SK-N-SH (cell line): ENCODE results near the gene HACD4. TPM values are rescaled to one million over a fixed set of nuclear protein-coding genes. Genes with fewer than 3 reads are reported as not detected.

ENCODE experiments used
- CTCF ChIA-PET: fragments of 300-600, 350-600 bp; formaldehyde crosslinking; extraction: SDS; loops from one replicate; lab custom pipeline; 2021; lab: Yijun Ruan, JAX
- POLR2A ChIA-PET: fragments of 350-600 bp; sonication (Branson Sonifier 250); formaldehyde crosslinking; extraction: SDS; loops from one replicate; lab custom pipeline; 2020; ENCODE audit warnings: antibody characterized with exemption, inconsistent platforms; lab: Yijun Ruan, JAX
- DNase-seq: peaks from one replicate; pipeline ENCODE4 v3.0.0; 2012
- H2AFZ ChIP-seq: fragments of 200-600 bp; sonication (generic); 2 replicates; pipeline ENCODE4 v1.8.1; 2016; ENCODE audit warnings: antibody characterized with exemption, mild to moderate bottlenecking, low read depth
- H3F3A ChIP-seq: fragments of 200-600 bp; sonication (generic); replicated peaks from 2 replicates; pipeline ENCODE3; 2016; ENCODE audit warnings: antibody characterized with exemption, mild to moderate bottlenecking; ENCODE audit not compliant: insufficient read depth
- H3K27ac ChIP-seq, 2 experiments: fragments of 200-500 bp in 1 of 2; fragments of 200-600 bp in 1 of 2; sonication (Bioruptor generic) in 1 of 2; sonication (generic), shearing (Covaris generic) in 1 of 2; 2 replicates each; pipeline versions ENCODE4 v1.5.1 to v1.6.1; 2014 to 2016; ENCODE audit warnings: low read depth in 2 of 2, inconsistent platforms in 1 of 2, low read length in 1 of 2, mild to moderate bottlenecking in 1 of 2, mixed read lengths in 1 of 2
- H3K27me3 ChIP-seq: fragments of 200-600 bp; sonication (generic), shearing (Covaris generic); 2 replicates; pipeline ENCODE4 v1.6.1; 2016; ENCODE audit warnings: mixed run types; ENCODE audit not compliant: insufficient read depth
- H3K36me3 ChIP-seq, 2 experiments: fragments of 200-500 bp in 1 of 2; fragments of 200-600 bp in 1 of 2; sonication (Bioruptor generic) in 1 of 2; sonication (generic) in 1 of 2; replicated peaks in 1 of 2; 2 replicates each; pipeline versions ENCODE3 to v1.5.1; 2014 to 2016; ENCODE audit warnings: low read length in 1 of 2, mild to moderate bottlenecking in 1 of 2; ENCODE audit not compliant: insufficient read depth in 2 of 2, control insufficient read depth in 1 of 2
- H3K4me1 ChIP-seq, 2 experiments: fragments of 200-500 bp in 1 of 2; fragments of 200-600 bp in 1 of 2; sonication (Bioruptor generic) in 1 of 2; sonication (generic), shearing (Covaris generic) in 1 of 2; 2 replicates each; pipeline versions ENCODE4 v1.5.1 to v1.6.1; 2014 to 2016; ENCODE audit warnings: low read depth in 1 of 2, low read length in 1 of 2, mixed run types in 1 of 2; ENCODE audit not compliant: insufficient read depth in 2 of 2, control insufficient read depth in 1 of 2
- H3K4me2 ChIP-seq: fragments of 200-600 bp; sonication (generic), shearing (Covaris generic); 2 replicates; pipeline ENCODE4 v1.6.1; 2017; ENCODE audit warnings: mixed run types
- H3K4me3 ChIP-seq, 2 experiments: fragments of 200-500 bp in 1 of 2; fragments of 200-600 bp in 1 of 2; sonication (Bioruptor generic) in 1 of 2; sonication (generic), shearing (Covaris generic) in 1 of 2; 2 replicates each; pipeline versions ENCODE4 v1.5.1 to v1.8.1; 2014 to 2016; ENCODE audit warnings: low read depth in 2 of 2, inconsistent platforms in 1 of 2, low read length in 1 of 2, mild to moderate bottlenecking in 1 of 2, mixed read lengths in 1 of 2, moderate library complexity in 1 of 2
- H3K79me2 ChIP-seq: fragments of 200-600 bp; sonication (generic); 2 replicates; pipeline ENCODE4 v1.8.1; 2017; ENCODE audit warnings: mild to moderate bottlenecking; ENCODE audit not compliant: insufficient read depth
- H3K9ac ChIP-seq: fragments of 200-600 bp; sonication (generic); 2 replicates; pipeline ENCODE4 v1.6.1; 2017; ENCODE audit warnings: mixed run types
- H3K9me2 ChIP-seq: fragments of 200-600 bp; sonication (generic); 2 replicates; pipeline ENCODE4 v1.6.1; 2017; ENCODE audit warnings: mixed run types
- H3K9me3 ChIP-seq: fragments of 200-600 bp; sonication (generic); 2 replicates; pipeline ENCODE4 v1.6.1; 2017; ENCODE audit warnings: mixed run types, mild to moderate bottlenecking, moderate library complexity
- H4K20me1 ChIP-seq: fragments of 200-600 bp; sonication (generic); 2 replicates; pipeline ENCODE4 v1.6.1; 2017; ENCODE audit warnings: mild to moderate bottlenecking, mixed run types; ENCODE audit not compliant: insufficient read depth
- CHD2 ChIP-seq: fragments of 150-350 bp; IDR thresholded peaks from 2 replicates; pipeline ENCODE4 v1.6.1; 2018; ENCODE audit warnings: low read length; ENCODE audit not compliant: partially characterized antibody
- FOSL2 ChIP-seq: IDR thresholded peaks from 2 replicates; pipeline ENCODE4 v1.4.0; 2012; ENCODE audit warnings: low read depth, mild to moderate bottlenecking, moderate library complexity, borderline replicate concordance
- FOXJ3 ChIP-seq: sonication (generic); formaldehyde crosslinking; IDR thresholded peaks from 2 replicates; pipeline ENCODE4 v1.5.1; 2020; ENCODE audit warnings: mild to moderate bottlenecking, missing genetic modification reagents
- FOXM1 ChIP-seq: IDR thresholded peaks from 2 replicates; pipeline ENCODE4 v1.4.0; 2012; ENCODE audit warnings: low read depth, mild to moderate bottlenecking
- GABPA ChIP-seq: IDR thresholded peaks from 2 replicates; pipeline ENCODE4 v1.4.0; 2012; ENCODE audit warnings: low read depth, mild to moderate bottlenecking
- GATA2 ChIP-seq: sonication (generic); formaldehyde crosslinking; IDR thresholded peaks from 2 replicates; pipeline ENCODE4 v1.5.0; 2020; ENCODE audit warnings: mild to moderate bottlenecking, missing genetic modification reagents
- JUND ChIP-seq: IDR thresholded peaks from 2 replicates; pipeline ENCODE4 v1.4.0; 2012
- MXI1 ChIP-seq: IDR thresholded peaks from 2 replicates; pipeline ENCODE4 v1.6.1; 2012; ENCODE audit warnings: mild to moderate bottlenecking, low read depth, low read length, improper control_type of control experiment
- NFIC ChIP-seq: IDR thresholded peaks from 2 replicates; pipeline ENCODE4 v1.4.0; 2012; ENCODE audit warnings: borderline replicate concordance
- RAD21 ChIP-seq: IDR thresholded peaks from 2 replicates; pipeline ENCODE4 v1.6.1; 2012; ENCODE audit warnings: mild to moderate bottlenecking, low read length
- SIN3A ChIP-seq: IDR thresholded peaks from 2 replicates; pipeline ENCODE4 v1.6.1; 2012; ENCODE audit warnings: low read depth, mild to moderate bottlenecking, low read length, moderate library complexity, borderline replicate concordance
- YY1 ChIP-seq: IDR thresholded peaks from 2 replicates; pipeline ENCODE4 v1.4.0; 2012; ENCODE audit warnings: low read depth, mild to moderate bottlenecking
- WGBS: methylation state at CpG from one replicate; pipeline ENCODE4 v1.1.6; 2017; ENCODE audit warnings: low lambda C conversion rate; 5-methylcytosine and 5-hydroxymethylcytosine counted together
- polyA plus RNA-seq, 3 experiments: library from polyadenylated mRNA; depleted of rRNA; stranded (reverse); fragments of >200 nt; gene quantifications; 2 replicates each; pipeline ENCODE4 v1.2.3, GENCODE V29; 2012
- TF ChIP-seq, protein P1 (sequence below): fragments of 150-350 bp; IDR thresholded peaks from 2 replicates; pipeline ENCODE4 v1.6.1; 2017; ENCODE audit warnings: antibody characterized with exemption, low read length, low read depth, borderline replicate concordance
- TF ChIP-seq, protein P2 (sequence below): IDR thresholded peaks from 2 replicates; pipeline ENCODE4 v1.4.0; 2012; ENCODE audit warnings: low read depth, borderline replicate concordance
- TF ChIP-seq, protein P3 (sequence below): fragments of 200-600 bp; sonication (generic); IDR thresholded peaks from 2 replicates; pipeline ENCODE4 v1.6.1; 2017; ENCODE audit warnings: antibody characterized with exemption, mild to moderate bottlenecking, moderate library complexity
- TF ChIP-seq, protein P4 (sequence below): IDR thresholded peaks from 2 replicates; pipeline ENCODE4; 2012
- TF ChIP-seq, protein P5 (sequence below): fragments of 150-350 bp; IDR thresholded peaks from 2 replicates; pipeline ENCODE4 v1.6.1; 2016; ENCODE audit warnings: mild to moderate bottlenecking, low read depth, low read length
- TF ChIP-seq, protein P6 (sequence below): IDR thresholded peaks from 2 replicates; pipeline ENCODE4 v1.4.0; 2012; ENCODE audit warnings: low read depth, borderline replicate concordance
- TF ChIP-seq, protein P7 (sequence below): IDR thresholded peaks from 2 replicates; pipeline ENCODE4 v1.4.0; 2012; ENCODE audit warnings: low read depth

HACD4 gene
- polyA plus RNA-seq, 1 of the 3 experiments (the other 2 are of a cell fraction), result under 0.01 TPM

DNA sequence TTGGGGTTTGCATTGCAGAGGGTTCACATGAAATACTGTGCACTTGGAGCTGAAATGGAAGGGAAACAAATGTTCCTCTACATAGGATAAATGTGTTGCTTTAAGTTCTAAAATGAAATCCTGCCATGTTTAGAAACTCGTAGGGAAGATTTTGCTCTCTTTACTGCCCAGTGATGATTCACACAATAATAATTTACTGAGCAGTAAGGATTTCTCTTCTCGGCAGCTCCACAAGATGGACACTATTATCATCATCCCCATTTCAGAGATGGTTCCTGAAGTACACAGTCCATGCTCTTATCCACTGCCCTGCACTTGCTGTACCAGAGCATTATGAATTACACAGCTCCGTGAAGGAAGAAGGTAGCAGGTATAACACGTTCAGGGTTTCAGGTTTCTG is 4.1 kb downstream of the HACD4 start:
- no peaks in the 10 kb centered on the region for H3K9me3 ChIP-seq
- H3K4me2 ChIP-seq, result 0 out of 2 replicates have a peak overlapping the region, but pooled peaks have one; percentile 47
- DNase-seq, result no peak
- no peak for TF ChIP-seq RAD21
- TF ChIP-seq FOSL2, result peak; percentile 72; the same call in 1 of the 2 replicates
- peak; percentile 18; the same call in 1 of the 2 replicates for TF ChIP-seq YY1
- TF ChIP-seq NFIC, result no peak
- no peak for TF ChIP-seq CHD2
- CTCF ChIA-PET, result interaction anchor here (1.1 kb wide), 1 partner anchor 141 kb away, joined by 4 read pairs; no protein-coding TSS in a partner anchor
- whole genome bisulfite sequencing, result 59% methylated on average over 4 of the region's 4 CpGs
- H2AFZ ChIP-seq, result peak overlapping the region; percentile 61; the same call in 1 of the 2 replicates
- peaks cover 0 to 4% of the 10 kb centered on the region in 2 experiments for H3K36me3 ChIP-seq
- no peaks in the 10 kb centered on the region for H4K20me1 ChIP-seq
- no peaks in the 10 kb centered on the region for H3K9me2 ChIP-seq
- H3K9ac ChIP-seq, result no peak overlapping the region
- H3K27me3 ChIP-seq, result no peaks in the 10 kb centered on the region
- no peak overlapping the region for H3K4me3 ChIP-seq
- H3K4me1 ChIP-seq, result 0 out of 4 replicates have a peak, but pooled peaks cover 0 to 5% of the 10 kb centered on the region in 2 experiments
- H3K27ac ChIP-seq, result peak overlapping the region in 1 of 2 experiments; percentile 40; a peak in 2 of 4 replicates
- POLR2A ChIA-PET, result no interaction called here
- no peaks in the 10 kb centered on the region for H3F3A ChIP-seq
- no peaks in the 10 kb centered on the region for H3K79me2 ChIP-seq

DNA sequence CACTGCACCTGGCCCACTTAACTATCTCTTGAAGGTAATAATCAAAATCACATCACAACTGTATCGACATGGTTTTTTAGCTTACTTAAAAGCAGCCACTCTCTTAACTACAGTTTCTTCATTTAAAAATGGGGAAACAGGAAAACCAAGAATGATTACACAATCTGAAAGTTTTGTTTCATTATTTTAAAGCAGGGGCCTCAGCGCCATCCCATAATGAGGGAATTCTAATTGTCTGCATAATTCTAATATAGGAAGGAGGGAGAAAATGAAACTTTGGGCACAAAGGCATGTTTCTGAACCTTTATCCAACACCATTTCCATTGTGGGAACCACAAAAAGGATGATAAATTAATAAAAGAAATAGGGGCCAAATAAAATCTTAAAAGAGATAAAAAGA is 7.6 kb downstream of the HACD4 start:
- Histone ChIP-seq H3K9me2 (no peaks in the 10 kb centered on the region), H3K36me3 (peaks cover 0 to 4% of the 10 kb centered on the region in 2 experiments), H3K27me3 (no peaks in the 10 kb centered on the region), H4K20me1 (no peaks in the 10 kb centered on the region), H3K9ac (no peak overlapping the region), H3K4me3 (no peak overlapping the region), H3K9me3 (no peaks in the 10 kb centered on the region), H3K4me1 (0 out of 4 replicates have a peak, but pooled peaks cover 0 to 5% of the 10 kb centered on the region in 2 experiments), H3F3A (no peaks in the 10 kb centered on the region), H3K79me2 (no peaks in the 10 kb centered on the region), H3K27ac (no peak overlapping the region), H2AFZ (no peak overlapping the region), H3K4me2 (no peak overlapping the region)
- DNase-seq, result no peak
- TF ChIP-seq FOXM1 (no peak), NFIC (no peak), FOSL2 (no peak), JUND (no peak), SIN3A (no peak), RAD21 (no peak), GATA2 (CRISPR knock-in tag) (no peak), GABPA (no peak), MXI1 (no peak), FOXJ3 (CRISPR knock-in tag) (no peak)
- TF ChIP-seq, protein P1, sequence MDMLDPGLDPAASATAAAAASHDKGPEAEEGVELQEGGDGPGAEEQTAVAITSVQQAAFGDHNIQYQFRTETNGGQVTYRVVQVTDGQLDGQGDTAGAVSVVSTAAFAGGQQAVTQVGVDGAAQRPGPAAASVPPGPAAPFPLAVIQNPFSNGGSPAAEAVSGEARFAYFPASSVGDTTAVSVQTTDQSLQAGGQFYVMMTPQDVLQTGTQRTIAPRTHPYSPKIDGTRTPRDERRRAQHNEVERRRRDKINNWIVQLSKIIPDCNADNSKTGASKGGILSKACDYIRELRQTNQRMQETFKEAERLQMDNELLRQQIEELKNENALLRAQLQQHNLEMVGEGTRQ, result no peak
- TF ChIP-seq, protein P2, sequence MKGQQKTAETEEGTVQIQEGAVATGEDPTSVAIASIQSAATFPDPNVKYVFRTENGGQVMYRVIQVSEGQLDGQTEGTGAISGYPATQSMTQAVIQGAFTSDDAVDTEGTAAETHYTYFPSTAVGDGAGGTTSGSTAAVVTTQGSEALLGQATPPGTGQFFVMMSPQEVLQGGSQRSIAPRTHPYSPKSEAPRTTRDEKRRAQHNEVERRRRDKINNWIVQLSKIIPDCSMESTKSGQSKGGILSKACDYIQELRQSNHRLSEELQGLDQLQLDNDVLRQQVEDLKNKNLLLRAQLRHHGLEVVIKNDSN, result no peak
- TF ChIP-seq, protein P3, sequence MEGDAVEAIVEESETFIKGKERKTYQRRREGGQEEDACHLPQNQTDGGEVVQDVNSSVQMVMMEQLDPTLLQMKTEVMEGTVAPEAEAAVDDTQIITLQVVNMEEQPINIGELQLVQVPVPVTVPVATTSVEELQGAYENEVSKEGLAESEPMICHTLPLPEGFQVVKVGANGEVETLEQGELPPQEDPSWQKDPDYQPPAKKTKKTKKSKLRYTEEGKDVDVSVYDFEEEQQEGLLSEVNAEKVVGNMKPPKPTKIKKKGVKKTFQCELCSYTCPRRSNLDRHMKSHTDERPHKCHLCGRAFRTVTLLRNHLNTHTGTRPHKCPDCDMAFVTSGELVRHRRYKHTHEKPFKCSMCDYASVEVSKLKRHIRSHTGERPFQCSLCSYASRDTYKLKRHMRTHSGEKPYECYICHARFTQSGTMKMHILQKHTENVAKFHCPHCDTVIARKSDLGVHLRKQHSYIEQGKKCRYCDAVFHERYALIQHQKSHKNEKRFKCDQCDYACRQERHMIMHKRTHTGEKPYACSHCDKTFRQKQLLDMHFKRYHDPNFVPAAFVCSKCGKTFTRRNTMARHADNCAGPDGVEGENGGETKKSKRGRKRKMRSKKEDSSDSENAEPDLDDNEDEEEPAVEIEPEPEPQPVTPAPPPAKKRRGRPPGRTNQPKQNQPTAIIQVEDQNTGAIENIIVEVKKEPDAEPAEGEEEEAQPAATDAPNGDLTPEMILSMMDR, result no peak
- TF ChIP-seq, protein P4, sequence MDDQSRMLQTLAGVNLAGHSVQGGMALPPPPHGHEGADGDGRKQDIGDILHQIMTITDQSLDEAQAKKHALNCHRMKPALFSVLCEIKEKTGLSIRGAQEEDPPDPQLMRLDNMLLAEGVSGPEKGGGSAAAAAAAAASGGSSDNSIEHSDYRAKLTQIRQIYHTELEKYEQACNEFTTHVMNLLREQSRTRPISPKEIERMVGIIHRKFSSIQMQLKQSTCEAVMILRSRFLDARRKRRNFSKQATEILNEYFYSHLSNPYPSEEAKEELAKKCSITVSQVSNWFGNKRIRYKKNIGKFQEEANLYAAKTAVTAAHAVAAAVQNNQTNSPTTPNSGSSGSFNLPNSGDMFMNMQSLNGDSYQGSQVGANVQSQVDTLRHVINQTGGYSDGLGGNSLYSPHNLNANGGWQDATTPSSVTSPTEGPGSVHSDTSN, result no peak
- TF ChIP-seq, protein P5, sequence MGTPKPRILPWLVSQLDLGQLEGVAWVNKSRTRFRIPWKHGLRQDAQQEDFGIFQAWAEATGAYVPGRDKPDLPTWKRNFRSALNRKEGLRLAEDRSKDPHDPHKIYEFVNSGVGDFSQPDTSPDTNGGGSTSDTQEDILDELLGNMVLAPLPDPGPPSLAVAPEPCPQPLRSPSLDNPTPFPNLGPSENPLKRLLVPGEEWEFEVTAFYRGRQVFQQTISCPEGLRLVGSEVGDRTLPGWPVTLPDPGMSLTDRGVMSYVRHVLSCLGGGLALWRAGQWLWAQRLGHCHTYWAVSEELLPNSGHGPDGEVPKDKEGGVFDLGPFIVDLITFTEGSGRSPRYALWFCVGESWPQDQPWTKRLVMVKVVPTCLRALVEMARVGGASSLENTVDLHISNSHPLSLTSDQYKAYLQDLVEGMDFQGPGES, result no peak
- TF ChIP-seq, protein P6, sequence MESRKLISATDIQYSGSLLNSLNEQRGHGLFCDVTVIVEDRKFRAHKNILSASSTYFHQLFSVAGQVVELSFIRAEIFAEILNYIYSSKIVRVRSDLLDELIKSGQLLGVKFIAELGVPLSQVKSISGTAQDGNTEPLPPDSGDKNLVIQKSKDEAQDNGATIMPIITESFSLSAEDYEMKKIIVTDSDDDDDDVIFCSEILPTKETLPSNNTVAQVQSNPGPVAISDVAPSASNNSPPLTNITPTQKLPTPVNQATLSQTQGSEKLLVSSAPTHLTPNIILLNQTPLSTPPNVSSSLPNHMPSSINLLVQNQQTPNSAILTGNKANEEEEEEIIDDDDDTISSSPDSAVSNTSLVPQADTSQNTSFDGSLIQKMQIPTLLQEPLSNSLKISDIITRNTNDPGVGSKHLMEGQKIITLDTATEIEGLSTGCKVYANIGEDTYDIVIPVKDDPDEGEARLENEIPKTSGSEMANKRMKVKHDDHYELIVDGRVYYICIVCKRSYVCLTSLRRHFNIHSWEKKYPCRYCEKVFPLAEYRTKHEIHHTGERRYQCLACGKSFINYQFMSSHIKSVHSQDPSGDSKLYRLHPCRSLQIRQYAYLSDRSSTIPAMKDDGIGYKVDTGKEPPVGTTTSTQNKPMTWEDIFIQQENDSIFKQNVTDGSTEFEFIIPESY, result no peak
- TF ChIP-seq, protein P7, sequence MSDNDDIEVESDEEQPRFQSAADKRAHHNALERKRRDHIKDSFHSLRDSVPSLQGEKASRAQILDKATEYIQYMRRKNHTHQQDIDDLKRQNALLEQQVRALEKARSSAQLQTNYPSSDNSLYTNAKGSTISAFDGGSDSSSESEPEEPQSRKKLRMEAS, result no peak
- CTCF ChIA-PET, result no interaction called here
- 95% methylated on average over 2 of the region's 2 CpGs for WGBS
- POLR2A ChIA-PET, result no interaction called here
